ENCODE data around the gene PLK5.
"Not testable (repeated sequence)": the region's sequence is repeated elsewhere in the genome, so short reads cannot be mapped to it uniquely, and the experiment has no call there.

The PLK5 gene

DNA sequence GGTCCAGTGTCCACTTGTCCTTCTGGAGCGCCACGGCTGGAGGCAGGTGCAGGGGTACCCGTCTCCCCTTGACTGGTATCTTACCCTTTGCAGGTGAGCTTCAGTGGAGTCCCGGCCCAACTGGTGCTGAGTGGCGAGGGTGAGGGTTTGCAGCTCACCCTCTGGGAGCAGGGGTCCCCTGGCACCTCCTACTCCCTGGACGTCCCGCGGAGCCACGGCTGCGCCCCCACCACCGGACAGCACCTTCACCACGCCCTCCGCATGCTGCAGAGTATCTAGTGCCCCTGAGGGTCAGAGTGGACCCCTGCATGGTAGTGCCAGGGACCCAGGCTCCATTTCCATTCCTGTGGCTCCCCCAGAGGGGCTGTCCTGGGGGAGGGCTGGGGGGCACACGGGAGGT, 11.1 kb downstream of the PLK5 start:
- DNase-seq (ENCODE audit: low read depth in 1 of 2, low spot score in 1 of 2) = no peak
- Histone ChIP-seq H3K27ac (replicated peaks) (no peak overlapping the region), H3K27me3 (ENCODE audit: insufficient read depth, poor library complexity, severe bottlenecking) (peaks cover 3% of the 10 kb centered on the region), H3K4me3 (replicated peaks; ENCODE audit: insufficient read depth, low read length) (no peak overlapping the region)
- TF ChIP-seq, protein P1, sequence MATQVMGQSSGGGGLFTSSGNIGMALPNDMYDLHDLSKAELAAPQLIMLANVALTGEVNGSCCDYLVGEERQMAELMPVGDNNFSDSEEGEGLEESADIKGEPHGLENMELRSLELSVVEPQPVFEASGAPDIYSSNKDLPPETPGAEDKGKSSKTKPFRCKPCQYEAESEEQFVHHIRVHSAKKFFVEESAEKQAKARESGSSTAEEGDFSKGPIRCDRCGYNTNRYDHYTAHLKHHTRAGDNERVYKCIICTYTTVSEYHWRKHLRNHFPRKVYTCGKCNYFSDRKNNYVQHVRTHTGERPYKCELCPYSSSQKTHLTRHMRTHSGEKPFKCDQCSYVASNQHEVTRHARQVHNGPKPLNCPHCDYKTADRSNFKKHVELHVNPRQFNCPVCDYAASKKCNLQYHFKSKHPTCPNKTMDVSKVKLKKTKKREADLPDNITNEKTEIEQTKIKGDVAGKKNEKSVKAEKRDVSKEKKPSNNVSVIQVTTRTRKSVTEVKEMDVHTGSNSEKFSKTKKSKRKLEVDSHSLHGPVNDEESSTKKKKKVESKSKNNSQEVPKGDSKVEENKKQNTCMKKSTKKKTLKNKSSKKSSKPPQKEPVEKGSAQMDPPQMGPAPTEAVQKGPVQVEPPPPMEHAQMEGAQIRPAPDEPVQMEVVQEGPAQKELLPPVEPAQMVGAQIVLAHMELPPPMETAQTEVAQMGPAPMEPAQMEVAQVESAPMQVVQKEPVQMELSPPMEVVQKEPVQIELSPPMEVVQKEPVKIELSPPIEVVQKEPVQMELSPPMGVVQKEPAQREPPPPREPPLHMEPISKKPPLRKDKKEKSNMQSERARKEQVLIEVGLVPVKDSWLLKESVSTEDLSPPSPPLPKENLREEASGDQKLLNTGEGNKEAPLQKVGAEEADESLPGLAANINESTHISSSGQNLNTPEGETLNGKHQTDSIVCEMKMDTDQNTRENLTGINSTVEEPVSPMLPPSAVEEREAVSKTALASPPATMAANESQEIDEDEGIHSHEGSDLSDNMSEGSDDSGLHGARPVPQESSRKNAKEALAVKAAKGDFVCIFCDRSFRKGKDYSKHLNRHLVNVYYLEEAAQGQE (IDR thresholded peaks at IDR 0.05; ENCODE audit: insufficient replicate concordance, low read depth) = no peak
- TF ChIP-seq POLR2AphosphoS5 (IDR thresholded peaks at IDR 0.05; ENCODE audit: low read depth) = no peak
- no peak for TF ChIP-seq GABPA (IDR thresholded peaks at IDR 0.05; ENCODE audit: low read depth)
- TF ChIP-seq SPI1 (IDR thresholded peaks at IDR 0.05; ENCODE audit: borderline replicate concordance, low read depth) = no peak
- TF ChIP-seq, protein P2, sequence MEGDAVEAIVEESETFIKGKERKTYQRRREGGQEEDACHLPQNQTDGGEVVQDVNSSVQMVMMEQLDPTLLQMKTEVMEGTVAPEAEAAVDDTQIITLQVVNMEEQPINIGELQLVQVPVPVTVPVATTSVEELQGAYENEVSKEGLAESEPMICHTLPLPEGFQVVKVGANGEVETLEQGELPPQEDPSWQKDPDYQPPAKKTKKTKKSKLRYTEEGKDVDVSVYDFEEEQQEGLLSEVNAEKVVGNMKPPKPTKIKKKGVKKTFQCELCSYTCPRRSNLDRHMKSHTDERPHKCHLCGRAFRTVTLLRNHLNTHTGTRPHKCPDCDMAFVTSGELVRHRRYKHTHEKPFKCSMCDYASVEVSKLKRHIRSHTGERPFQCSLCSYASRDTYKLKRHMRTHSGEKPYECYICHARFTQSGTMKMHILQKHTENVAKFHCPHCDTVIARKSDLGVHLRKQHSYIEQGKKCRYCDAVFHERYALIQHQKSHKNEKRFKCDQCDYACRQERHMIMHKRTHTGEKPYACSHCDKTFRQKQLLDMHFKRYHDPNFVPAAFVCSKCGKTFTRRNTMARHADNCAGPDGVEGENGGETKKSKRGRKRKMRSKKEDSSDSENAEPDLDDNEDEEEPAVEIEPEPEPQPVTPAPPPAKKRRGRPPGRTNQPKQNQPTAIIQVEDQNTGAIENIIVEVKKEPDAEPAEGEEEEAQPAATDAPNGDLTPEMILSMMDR (IDR thresholded peaks at IDR 0.05; ENCODE audit: insufficient read depth, low read length) = no peak

DNA sequence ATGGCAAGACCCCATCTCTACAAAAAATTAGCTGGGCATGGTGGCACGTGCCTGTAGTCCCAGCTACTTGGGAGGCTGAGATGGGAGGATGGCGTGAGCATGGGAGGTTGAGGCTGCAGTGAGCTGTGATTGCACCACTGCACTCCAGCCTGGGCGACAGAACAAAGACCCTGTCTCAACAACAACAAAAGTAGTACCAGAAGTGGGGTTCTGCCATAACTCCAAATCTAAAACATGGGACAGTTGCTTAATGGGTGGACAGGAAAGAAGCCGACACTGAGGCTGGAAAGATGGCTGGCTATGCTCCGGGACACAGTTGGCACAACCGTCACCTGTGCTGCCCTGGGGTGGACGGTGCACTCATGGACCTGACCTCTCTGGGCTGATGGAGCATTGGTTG, 11.8 kb downstream of the PLK5 start:
- DNase-seq (ENCODE audit: low read depth in 1 of 2, low spot score in 1 of 2); H3K27ac ChIP-seq (replicated peaks); H3K4me3 ChIP-seq (replicated peaks; ENCODE audit: insufficient read depth, low read length): not testable (repeated sequence)
- H3K27me3 ChIP-seq (ENCODE audit: insufficient read depth, poor library complexity, severe bottlenecking) = peaks cover 10% of the 10 kb centered on the region

DNA sequence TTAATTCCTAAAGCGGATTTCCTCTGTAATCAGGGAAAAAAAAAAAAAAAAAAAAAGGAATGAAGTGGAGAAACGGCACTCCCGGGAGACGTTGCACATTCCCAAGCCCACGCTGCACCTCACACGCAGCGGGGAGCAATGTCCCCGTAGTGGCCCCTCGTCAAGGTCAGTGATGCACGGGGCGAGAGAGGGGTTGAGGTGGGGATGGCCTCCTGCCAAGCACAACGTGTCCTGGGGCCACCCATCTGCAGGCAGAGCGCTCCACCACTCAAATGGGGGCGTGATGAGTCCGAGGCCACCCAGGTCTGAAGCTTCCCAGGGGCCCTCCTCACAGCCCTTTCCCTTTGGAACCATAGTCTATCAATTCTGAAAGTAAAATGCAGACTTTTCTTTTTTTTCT, 15.1 kb downstream of the PLK5 start:
- no peak for TF ChIP-seq GABPA (IDR thresholded peaks at IDR 0.05; ENCODE audit: low read depth)
- TF ChIP-seq, protein P1 (IDR thresholded peaks at IDR 0.05; ENCODE audit: insufficient replicate concordance, low read depth) = no peak
- no peak for TF ChIP-seq SPI1 (IDR thresholded peaks at IDR 0.05; ENCODE audit: borderline replicate concordance, low read depth)
- TF ChIP-seq, protein P2 (IDR thresholded peaks at IDR 0.05; ENCODE audit: insufficient read depth, low read length) = no peak
- no peak for DNase-seq (ENCODE audit: low read depth in 1 of 2, low spot score in 1 of 2)
- no peak overlapping the region for H3K4me3 ChIP-seq (replicated peaks; ENCODE audit: insufficient read depth, low read length)
- H3K27ac ChIP-seq (replicated peaks) = no peak overlapping the region
- H3K27me3 ChIP-seq (ENCODE audit: insufficient read depth, poor library complexity, severe bottlenecking) = peaks cover 14% of the 10 kb centered on the region

DNA sequence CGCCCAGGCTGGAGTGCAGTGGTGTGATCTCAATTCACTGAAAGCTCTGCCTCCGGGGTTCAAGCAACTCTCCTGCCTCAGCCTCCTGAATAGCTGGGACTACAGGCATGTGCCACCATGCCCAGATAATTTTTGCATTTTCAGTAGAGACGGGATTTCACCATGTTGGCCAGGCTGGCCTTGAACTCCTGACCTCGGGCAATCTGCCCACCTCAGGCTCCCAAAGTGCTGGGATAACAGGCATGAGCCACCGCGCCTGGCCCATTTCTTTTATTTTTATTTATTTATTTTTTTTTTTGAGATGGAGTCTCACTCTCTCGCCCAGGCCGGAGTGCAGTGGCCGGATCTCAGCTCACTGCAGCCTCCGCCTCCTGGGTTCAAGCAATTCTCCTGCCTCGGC, 15.9 kb downstream of the PLK5 start:
- DNase-seq (ENCODE audit: low read depth in 1 of 2, low spot score in 1 of 2); H3K4me3 ChIP-seq (replicated peaks; ENCODE audit: insufficient read depth, low read length); H3K27ac ChIP-seq (replicated peaks): not testable (repeated sequence)
- H3K27me3 ChIP-seq (ENCODE audit: insufficient read depth, poor library complexity, severe bottlenecking) = peaks cover 20% of the 10 kb centered on the region

DNA sequence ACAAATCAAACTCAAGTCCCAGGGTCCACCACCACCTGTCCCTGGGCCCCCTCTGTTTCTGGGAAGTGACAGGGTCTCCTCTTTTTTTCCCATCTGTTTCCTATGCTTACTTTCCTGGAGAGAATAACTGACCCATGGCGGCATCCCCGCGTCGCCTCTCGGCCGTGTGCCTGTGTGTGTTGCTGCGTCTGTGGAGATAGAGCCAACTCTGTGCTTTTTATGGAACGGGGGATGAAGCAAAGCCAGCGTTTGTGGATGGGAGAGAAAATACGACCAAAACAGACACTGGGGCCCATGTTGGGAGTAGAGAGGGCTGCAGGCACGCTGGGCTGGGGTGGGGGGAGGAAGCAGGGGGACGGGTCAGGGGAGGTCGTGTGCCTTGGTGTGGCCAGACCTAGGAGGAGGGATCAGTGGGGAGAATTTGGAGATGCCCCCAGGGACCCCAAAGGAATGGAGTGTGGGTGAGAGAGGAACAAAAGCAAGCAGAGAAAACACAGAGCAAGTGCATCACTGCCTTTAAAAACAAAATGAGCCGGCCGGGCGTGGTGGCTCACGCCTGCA, 16.6 kb downstream of the PLK5 start:
- Histone ChIP-seq H3K4me3 (replicated peaks; ENCODE audit: insufficient read depth, low read length) (no peak overlapping the region), H3K27me3 (ENCODE audit: insufficient read depth, poor library complexity, severe bottlenecking) (peaks cover 20% of the 10 kb centered on the region), H3K27ac (replicated peaks) (no peak overlapping the region)
- no peak for DNase-seq (ENCODE audit: low read depth in 1 of 2, low spot score in 1 of 2)
- TF ChIP-seq POLR2AphosphoS5 (IDR thresholded peaks at IDR 0.05; ENCODE audit: low read depth) (no peak), SPI1 (IDR thresholded peaks at IDR 0.05; ENCODE audit: borderline replicate concordance, low read depth) (no peak), GABPA (IDR thresholded peaks at IDR 0.05; ENCODE audit: low read depth) (no peak)
- TF ChIP-seq, protein P1 (IDR thresholded peaks at IDR 0.05; ENCODE audit: insufficient replicate concordance, low read depth) = no peak
- TF ChIP-seq, protein P2 (IDR thresholded peaks at IDR 0.05; ENCODE audit: insufficient read depth, low read length) = no peak

Measured in HL-60 (cell line).